ENCODE measurements around the gene CYP4F22.
"Not testable (repeated sequence)": the region's sequence is repeated elsewhere in the genome, so short reads cannot be mapped to it uniquely, and the experiment has no call there.

CYP4F22 gene

DNA sequence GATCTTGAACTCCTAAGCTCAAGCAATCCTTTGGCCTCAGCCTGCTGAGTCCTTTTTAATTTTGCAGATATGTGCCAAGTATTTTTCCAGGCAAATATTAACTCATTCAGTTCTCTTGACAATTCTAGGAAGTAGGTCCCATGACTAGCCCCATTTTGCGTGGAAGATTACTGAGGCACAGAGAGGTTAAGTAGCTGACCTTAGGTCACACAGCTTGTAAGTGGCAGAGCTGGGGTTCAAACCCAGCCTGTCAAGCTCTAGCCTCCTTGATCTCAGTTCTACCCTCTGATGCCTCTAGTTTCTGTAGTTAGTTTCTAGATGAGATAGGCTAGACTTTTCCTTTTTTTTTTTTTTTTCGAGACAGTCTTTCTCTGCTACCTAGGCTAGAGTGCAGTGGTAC is 18.1 kb downstream of the CYP4F22 start:
- H3K36me3 ChIP-seq (replicated peaks; ENCODE audit: low read depth, low read length): no peaks in the 10 kb centered on the region
- no peak overlapping the region for H2AFZ ChIP-seq (ENCODE audit: low read depth, low read length)
- H3K27me3 ChIP-seq (ENCODE audit: low read depth, low read length): 0 out of 2 replicates have a peak, but pooled peaks cover 4% of the 10 kb centered on the region
- no peak overlapping the region for H3K27ac ChIP-seq (ENCODE audit: low read length)
- no peaks in the 10 kb centered on the region for H3K4me1 ChIP-seq (ENCODE audit: low read length)
- H3K9me3 ChIP-seq (ENCODE audit: insufficient read depth, low read length): 0 out of 2 replicates have a peak, but pooled peaks cover 3% of the 10 kb centered on the region
- H3K9ac ChIP-seq (ENCODE audit: low read length): no peak overlapping the region
- no peak overlapping the region for H3K4me3 ChIP-seq (ENCODE audit: low read length)
- H3K79me2 ChIP-seq (ENCODE audit: low read length): no peaks in the 10 kb centered on the region
- no peak overlapping the region for H3K4me2 ChIP-seq (ENCODE audit: low read length)
- TF ChIP-seq CTCF (IDR thresholded peaks at IDR 0.05; ENCODE audit: low read depth, low read length) (no peak), EZH2phosphoT487 (IDR thresholded peaks at IDR 0.05; ENCODE audit: low read depth) (no peak)
- H4K20me1 ChIP-seq (ENCODE audit: insufficient read depth, low read length): no peaks in the 10 kb centered on the region

- 0 out of 2 replicates have a peak, but pooled peaks cover 3% of the 10 kb centered on the region for H3K9me3 ChIP-seq (ENCODE audit: insufficient read depth, low read length)
- no peaks in the 10 kb centered on the region for H3K79me2 ChIP-seq (ENCODE audit: low read length)
- no peak overlapping the region for H2AFZ ChIP-seq (ENCODE audit: low read depth, low read length)
- no peak overlapping the region for H3K27ac ChIP-seq (ENCODE audit: low read length)
- H3K4me3 ChIP-seq (ENCODE audit: low read length): no peak overlapping the region
- H3K27me3 ChIP-seq (ENCODE audit: low read depth, low read length): 0 out of 2 replicates have a peak, but pooled peaks cover 4% of the 10 kb centered on the region
- TF ChIP-seq CTCF (IDR thresholded peaks at IDR 0.05; ENCODE audit: low read depth, low read length) (no peak), EZH2phosphoT487 (IDR thresholded peaks at IDR 0.05; ENCODE audit: low read depth) (no peak)
- H4K20me1 ChIP-seq (ENCODE audit: insufficient read depth, low read length): no peaks in the 10 kb centered on the region
- H3K4me1 ChIP-seq (ENCODE audit: low read length): no peaks in the 10 kb centered on the region
- H3K36me3 ChIP-seq (replicated peaks; ENCODE audit: low read depth, low read length): no peaks in the 10 kb centered on the region
- H3K9ac ChIP-seq (ENCODE audit: low read length): no peak overlapping the region
- no peak overlapping the region for H3K4me2 ChIP-seq (ENCODE audit: low read length)
Observed at GRCh38 chr19:15527705-15528104, 19.4 kb downstream of the CYP4F22 start.

GRCh38 chr19:15529774-15530372 is 21.5 kb downstream of the CYP4F22 start:
- Histone ChIP-seq H3K4me2 (ENCODE audit: low read length) (no peak overlapping the region), H3K4me1 (ENCODE audit: low read length) (peaks cover 6% of the 10 kb centered on the region; the same call in 1 of the 2 replicates), H3K27me3 (ENCODE audit: low read depth, low read length) (0 out of 2 replicates have a peak, but pooled peaks cover 5% of the 10 kb centered on the region), H4K20me1 (ENCODE audit: insufficient read depth, low read length) (no peaks in the 10 kb centered on the region), H3K4me3 (ENCODE audit: low read length) (no peak overlapping the region), H3K27ac (ENCODE audit: low read length) (no peak overlapping the region), H2AFZ (ENCODE audit: low read depth, low read length) (no peak overlapping the region), H3K9me3 (ENCODE audit: insufficient read depth, low read length) (0 out of 2 replicates have a peak, but pooled peaks cover 3% of the 10 kb centered on the region), H3K36me3 (replicated peaks; ENCODE audit: low read depth, low read length) (no peaks in the 10 kb centered on the region), H3K9ac (ENCODE audit: low read length) (no peak overlapping the region), H3K79me2 (ENCODE audit: low read length) (no peaks in the 10 kb centered on the region)
- TF ChIP-seq CTCF (IDR thresholded peaks at IDR 0.05; ENCODE audit: low read depth, low read length) (no peak), EZH2phosphoT487 (IDR thresholded peaks at IDR 0.05; ENCODE audit: low read depth) (no peak)

DNA sequence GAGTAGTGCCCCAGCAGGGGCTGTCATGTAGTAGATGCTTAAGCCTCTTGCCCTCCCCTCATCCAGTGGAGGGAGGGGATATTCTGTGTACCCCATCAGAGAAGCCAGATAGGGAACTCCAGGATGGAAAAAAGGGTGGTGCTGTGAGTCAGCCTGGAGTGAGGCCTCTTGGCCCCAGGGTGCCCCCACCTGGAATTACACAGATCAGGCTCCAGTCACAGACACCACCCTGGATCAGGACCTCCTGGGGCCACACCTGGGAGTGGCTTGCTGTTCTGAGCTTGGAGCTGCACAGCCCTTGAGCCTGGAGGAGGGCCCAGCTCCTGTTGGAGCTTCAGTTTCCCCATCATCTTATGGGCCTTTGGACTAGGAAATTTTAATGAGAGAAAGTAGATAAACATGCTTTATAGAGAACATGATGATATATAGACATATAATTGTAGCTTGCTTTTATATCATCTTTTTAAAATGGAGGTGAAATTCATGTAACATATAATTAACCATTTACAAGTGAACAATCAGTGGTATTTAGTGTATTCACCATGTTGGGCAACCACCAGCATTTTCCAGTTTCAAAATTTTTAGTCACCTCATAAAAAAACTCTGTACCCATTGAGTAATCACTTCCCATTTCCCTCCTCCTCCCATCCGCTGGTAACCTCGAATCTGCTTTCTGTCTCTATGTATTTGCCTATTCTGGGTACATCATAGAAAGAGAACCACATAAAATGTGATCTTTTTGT is 24.6 kb downstream of the CYP4F22 start:
- TF ChIP-seq EZH2phosphoT487 (IDR thresholded peaks at IDR 0.05; ENCODE audit: low read depth): no peak
- TF ChIP-seq CTCF (IDR thresholded peaks at IDR 0.05; ENCODE audit: low read depth, low read length): no peak
- H3K4me2 ChIP-seq (ENCODE audit: low read length): no peak overlapping the region
- no peak overlapping the region for H3K27ac ChIP-seq (ENCODE audit: low read length)
- no peak overlapping the region for H2AFZ ChIP-seq (ENCODE audit: low read depth, low read length)
- H3K9me3 ChIP-seq (ENCODE audit: insufficient read depth, low read length): 0 out of 2 replicates have a peak, but pooled peaks cover 3% of the 10 kb centered on the region
- H3K9ac ChIP-seq (ENCODE audit: low read length): no peak overlapping the region
- no peaks in the 10 kb centered on the region for H4K20me1 ChIP-seq (ENCODE audit: insufficient read depth, low read length)
- peaks cover 6% of the 10 kb centered on the region; the same call in 1 of the 2 replicates for H3K4me1 ChIP-seq (ENCODE audit: low read length)
- no peaks in the 10 kb centered on the region for H3K36me3 ChIP-seq (replicated peaks; ENCODE audit: low read depth, low read length)
- no peaks in the 10 kb centered on the region for H3K79me2 ChIP-seq (ENCODE audit: low read length)
- H3K27me3 ChIP-seq (ENCODE audit: low read depth, low read length): 0 out of 2 replicates have a peak, but pooled peaks cover 5% of the 10 kb centered on the region
- H3K4me3 ChIP-seq (ENCODE audit: low read length): no peak overlapping the region

GRCh38 chr19:15533522-15533830 is 25.2 kb downstream of the CYP4F22 start:
- H3K4me1 ChIP-seq (ENCODE audit: low read length); H3K79me2 ChIP-seq (ENCODE audit: low read length); H3K9me3 ChIP-seq (ENCODE audit: insufficient read depth, low read length): not testable (repeated sequence)

More at GRCh38 chr19:15533522-15533830, 25.2 kb downstream of the CYP4F22 start:
- not testable (repeated sequence) for H3K4me2 ChIP-seq (ENCODE audit: low read length); H3K27ac ChIP-seq (ENCODE audit: low read length); H3K27me3 ChIP-seq (ENCODE audit: low read depth, low read length); H3K36me3 ChIP-seq (replicated peaks; ENCODE audit: low read depth, low read length); H2AFZ ChIP-seq (ENCODE audit: low read depth, low read length); H4K20me1 ChIP-seq (ENCODE audit: insufficient read depth, low read length); H3K9ac ChIP-seq (ENCODE audit: low read length); H3K4me3 ChIP-seq (ENCODE audit: low read length)

Data from OCI-LY3 (cell line).